ENCODE measurements around the gene OR9A4.
A peak's percentile ranks its signal among the peaks of the same experiment; 100 is the strongest.
"Not testable (repeated sequence)": the region's sequence is repeated elsewhere in the genome, so short reads cannot be mapped to it uniquely, and the experiment has no call there.

OR9A4 gene, protein sequence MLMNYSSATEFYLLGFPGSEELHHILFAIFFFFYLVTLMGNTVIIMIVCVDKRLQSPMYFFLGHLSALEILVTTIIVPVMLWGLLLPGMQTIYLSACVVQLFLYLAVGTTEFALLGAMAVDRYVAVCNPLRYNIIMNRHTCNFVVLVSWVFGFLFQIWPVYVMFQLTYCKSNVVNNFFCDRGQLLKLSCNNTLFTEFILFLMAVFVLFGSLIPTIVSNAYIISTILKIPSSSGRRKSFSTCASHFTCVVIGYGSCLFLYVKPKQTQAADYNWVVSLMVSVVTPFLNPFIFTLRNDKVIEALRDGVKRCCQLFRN

DNA sequence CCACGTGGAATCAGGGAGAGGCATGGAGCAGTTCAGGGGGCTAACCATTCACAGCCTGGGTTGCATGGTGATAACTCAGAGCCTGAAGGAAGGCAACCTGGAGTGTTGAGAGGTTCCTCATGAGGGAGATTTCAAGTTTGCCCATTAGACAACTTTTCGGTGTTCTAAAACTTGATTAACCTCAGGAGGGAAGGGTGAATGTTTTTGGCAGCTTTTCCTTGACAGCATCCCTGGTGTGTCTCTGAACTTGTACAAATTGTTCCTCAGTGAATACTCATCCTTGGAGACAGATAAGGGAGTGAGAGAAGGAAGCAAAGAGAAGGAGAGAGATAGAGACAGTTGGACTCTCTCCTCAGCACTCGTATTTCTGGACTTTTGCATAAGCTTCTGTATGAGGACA, at the start of gene OR9A4:
OR9A4 (plus strand) TSS at position 301 of the 400 bp plus-strand sequence. CDS start 2,477 bp downstream, outside the sequence.
- no peak for DNase-seq (ENCODE audit: low spot score)

DNA sequence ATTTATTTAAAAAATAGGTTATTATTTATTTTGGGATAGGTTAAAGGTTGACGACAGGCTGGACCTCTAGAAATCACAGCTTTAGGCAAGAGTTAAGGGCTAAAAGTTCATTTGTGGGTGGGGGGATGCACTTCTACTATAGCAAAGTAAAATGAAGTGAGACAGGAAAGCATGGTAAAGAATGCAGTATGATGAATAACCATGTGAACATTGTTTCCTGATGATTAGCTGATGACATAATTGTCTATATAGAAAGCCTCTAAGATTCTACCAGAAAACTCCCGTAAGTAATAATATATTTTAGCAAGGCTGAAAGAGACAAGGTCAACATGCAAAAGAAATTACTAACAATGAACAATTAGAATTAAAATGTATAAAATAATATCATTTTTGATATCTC, 49.2 kb upstream of the OR9A4 start:
- DNase-seq (ENCODE audit: low spot score) = no peak

DNA sequence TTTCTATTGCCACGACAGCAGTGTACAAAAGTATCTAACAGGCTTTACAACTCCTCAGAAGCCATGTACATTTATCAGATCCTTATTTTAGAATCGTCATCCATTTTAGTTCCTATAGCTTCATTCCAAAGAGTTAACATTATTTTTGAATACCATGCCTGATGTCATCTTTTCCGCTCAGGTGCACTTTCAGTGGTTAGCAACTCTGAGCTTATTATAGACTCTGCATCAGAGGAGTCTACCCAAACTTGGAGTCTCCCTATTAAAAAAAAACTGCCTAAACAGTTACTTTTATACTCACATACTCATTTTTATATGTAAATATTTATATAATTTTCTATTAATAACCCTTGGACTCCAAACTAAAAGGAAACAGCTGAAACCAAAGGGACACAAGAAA, 43.3 kb upstream of the OR9A4 start:
- no peak for DNase-seq (ENCODE audit: low spot score)

DNA sequence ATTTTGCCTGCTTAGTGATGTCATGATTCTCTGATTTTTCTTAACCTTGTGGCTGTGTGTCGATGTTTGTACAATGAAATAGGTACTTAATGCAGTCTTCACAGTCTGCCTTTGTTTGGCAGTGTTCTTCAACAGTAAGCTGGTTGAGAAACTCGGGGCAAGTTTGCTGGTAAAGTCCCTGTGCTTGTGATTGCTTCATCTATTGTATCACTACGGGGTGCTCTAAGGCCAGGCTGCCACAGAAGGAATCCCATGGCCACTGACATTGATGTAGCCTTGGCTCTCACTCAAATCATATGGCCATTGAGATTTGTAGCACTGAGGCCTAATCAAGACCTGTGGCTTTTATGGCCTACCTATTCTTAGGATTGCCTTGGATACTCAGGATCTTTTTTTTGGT, 41.4 kb upstream of the OR9A4 start:
- no peak for DNase-seq (ENCODE audit: low spot score)

DNA sequence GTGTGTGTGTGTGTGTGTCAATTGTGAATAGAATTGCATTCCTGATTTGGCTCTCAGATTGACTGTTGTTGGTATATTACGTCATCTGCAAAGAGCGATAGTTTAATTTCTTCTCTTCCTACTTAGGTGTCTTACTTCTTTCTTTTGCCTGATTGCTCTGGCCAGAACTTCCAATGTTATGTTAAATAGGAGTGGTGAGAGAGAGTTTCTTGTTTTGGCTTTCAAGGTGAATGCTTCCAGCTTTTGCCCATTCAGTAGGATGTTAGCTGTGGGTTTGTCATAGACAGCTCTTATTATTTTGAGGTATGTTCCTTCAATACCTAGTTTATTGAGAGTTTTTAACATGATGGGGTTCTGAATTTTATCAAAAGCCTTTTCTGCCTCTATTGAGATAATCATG, 40.7 kb upstream of the OR9A4 start:
- no peak for DNase-seq (ENCODE audit: low spot score)

DNA sequence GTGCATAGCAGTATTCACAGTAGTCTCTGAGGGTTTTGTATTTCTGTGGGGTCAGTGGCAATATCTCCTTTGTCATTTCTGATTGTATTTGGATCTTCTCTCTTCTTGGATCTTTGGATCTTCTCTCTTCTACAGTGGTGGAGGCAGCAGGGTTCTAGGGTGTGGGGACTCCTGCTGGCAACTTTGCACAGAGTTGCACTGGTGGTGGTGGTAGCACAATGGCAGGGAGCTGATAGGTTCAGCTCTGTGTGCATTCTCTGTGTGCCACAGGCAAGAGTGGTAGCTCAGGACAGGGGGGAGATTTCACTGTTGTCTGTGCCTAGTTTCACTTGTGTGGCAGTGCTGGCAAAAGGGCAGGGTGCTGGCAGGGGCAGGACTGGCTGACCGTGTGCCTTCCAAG, 39.8 kb upstream of the OR9A4 start:
- DNase-seq (ENCODE audit: low spot score) = no peak

DNA sequence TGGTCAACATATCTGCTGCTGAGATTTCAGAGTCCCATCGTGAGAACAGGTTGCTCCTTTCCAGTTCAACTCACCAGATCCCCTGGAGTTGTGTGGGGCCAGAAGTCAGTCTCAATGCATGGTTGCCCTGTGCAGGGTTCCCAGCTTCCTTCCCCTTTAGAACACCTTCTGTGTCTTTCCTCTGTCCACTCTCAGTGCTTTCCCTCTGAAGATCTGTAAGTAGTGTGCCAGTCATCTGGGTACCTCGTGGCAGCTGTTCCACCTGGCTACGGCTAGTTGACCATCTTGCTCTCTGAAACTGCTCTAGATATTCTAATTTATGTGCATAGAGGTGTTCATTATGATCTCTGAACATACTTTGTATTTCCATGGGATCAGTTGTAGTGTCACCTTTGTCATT, 38.8 kb upstream of the OR9A4 start:
- DNase-seq (ENCODE audit: low spot score) = no peak

DNA sequence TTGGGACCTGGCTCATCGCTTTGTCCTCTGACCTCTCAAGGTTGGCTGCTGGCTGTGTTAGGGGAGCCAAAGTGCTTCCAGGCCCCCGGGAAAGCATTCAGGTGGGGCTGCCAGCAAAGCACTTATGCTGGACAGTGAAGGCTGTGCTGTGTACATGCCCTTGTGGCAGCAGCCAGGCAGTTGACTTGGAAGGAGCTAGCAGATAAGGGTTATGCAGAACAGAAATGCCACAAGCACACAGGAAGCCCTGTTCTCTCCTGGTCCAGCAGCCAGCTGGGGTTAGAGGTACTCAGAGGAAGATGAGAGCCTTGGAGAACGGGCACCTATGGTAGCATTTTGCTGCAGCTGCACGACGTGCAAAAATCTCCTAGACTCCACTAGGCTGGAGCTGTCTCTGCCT, 35.2 kb upstream of the OR9A4 start:
- no peak for DNase-seq (ENCODE audit: low spot score)

DNA sequence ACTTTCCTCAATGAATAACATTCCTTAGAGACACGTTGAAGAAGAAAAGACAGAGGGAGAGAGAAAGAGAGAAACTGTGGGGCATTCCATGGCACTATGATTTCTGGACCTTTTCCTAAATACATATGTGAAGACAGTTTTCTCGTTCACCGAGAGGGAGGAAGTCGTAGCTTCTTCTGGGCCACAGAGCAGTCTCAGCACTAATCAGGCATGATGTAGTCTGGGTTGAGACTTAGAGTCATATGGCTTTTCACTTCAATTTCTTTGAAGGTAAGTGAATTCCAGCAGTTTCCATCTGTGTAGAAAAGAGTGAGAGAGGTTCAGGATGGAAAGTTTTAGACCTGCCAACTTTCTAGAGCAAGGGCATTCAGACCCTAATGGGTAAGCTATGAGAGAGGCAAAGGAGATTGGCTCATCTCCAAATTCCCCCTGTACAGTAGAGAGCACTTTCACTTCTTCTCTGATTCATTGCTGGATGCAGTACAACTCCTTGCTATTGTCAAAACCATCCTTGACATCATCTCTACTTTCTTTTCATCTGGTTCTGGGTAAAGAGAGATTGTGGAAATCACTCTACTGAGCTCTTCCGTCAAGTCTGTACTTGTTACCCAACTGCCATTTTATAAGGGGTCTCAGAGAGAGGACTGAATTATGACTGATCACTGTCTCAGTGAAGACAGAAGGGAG, 31.5 kb upstream of the OR9A4 start:
- no peak for DNase-seq (ENCODE audit: low spot score)

DNA sequence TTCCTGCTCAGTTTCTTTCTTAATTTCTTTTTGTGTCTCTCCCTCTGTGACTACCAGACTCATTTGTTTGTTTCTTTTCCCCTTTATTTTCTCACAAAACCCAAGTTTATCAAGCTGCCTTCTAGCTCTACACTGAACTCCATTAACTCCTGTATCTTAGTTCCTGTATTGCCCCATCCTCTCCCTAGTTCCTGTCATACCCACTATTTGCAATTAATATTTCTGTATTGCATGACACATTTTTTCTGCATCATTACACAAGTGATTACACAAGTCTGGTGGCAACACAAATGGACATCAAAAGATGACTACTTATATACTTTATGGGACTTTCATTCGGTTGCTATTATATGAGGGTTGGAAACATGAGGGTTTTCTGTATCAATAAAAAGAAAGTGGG, 26.9 kb upstream of the OR9A4 start:
- DNase-seq (ENCODE audit: low spot score) = no peak

DNA sequence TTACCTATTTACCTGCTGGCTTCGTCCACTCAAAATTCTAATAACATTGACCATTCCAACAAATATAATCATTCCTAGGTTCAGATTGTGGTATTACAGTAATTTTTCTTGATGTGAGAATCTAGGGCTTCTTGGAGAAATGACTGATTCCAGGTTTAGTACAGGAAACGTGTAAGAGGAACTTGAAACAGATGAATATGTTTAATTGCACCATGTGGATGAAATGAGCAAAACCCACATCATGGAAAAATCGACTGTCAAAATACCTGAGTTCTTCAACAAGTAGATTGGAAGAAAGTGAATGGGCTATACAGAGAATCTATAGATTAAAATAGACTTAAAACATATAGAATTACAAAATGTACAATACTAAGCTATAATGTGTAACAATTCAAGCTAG, 24.9 kb upstream of the OR9A4 start:
- DNase-seq (ENCODE audit: low spot score) = no peak

DNA sequence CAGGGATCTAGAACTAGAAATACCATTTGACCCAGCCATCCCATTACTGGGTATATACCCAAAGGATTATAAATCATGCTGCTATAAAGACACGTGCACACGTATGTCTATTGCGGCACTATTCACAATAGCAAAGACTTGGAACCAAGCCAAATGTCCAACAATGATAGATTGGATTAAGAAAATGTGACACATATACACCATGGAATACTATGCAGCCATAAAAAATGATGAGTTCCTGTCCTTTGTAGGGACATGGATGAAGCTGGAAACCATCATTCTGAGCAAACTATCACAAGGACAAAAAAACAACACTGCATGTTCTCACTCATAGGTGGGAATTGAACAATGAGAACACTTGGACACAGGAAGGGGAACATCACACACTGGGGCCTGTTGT, 16.8 kb upstream of the OR9A4 start:
- not testable (repeated sequence) for DNase-seq (ENCODE audit: low spot score)

DNA sequence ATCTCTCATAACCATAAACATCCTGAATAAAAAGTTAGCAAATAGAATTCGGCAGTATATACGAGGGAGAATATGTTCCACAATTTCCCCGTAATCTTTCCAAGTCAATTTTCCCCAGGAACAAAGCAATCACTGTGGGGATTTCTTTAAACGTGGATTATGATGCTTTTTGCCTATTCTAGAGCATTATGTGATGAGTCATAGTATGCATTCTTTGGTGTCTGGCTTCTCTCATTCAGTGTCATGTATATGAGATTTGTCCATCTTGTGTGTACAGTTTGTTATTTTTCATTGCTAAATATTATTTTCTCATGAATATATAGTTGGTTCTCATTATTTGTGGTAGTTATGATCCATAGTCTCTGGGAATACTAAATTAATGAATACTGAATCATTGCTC, 9.9 kb upstream of the OR9A4 start:
- DNase-seq (ENCODE audit: low spot score) = no peak

DNA sequence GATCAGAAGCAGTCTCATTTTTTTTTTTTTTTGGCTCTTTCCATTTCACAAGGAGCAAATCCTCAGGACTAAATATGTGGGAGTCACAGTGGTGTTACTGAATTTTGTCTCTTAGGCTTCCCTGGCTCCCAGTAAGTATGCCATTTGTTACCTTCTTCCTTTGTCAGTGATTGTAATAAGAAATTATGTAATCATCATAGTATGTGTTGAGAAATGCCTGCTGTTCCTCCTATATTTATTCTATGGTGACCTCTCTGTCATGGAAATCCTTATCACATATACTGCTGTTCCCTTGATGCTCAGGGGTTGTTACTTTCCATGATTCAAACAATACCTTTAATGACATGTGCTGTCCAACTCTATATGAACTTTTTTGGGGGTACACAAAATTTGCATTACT, 4.8 kb upstream of the OR9A4 start:
- no peak for DNase-seq (ENCODE audit: low spot score)

DNA sequence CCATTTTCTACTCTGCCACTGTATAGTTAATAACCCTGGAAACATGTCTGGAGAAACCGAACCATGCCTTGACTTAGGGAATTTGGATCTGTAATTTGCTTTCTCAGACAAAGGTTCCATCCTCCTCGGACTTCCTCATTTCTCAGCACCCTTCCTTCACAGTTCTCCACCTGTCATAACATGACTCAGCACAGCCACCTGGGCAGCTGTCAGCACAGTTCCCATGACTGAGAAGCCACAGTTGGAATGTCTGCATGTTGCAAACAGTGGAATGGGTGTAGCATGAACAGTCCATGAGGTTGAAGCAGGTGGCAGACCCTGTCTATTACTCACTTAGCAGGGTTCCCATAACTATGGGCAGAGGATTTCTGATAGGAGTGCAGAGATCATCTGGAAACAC, 634 bp upstream of the OR9A4 start:
- peak; percentile 53 for DNase-seq (ENCODE audit: low spot score)

DNA sequence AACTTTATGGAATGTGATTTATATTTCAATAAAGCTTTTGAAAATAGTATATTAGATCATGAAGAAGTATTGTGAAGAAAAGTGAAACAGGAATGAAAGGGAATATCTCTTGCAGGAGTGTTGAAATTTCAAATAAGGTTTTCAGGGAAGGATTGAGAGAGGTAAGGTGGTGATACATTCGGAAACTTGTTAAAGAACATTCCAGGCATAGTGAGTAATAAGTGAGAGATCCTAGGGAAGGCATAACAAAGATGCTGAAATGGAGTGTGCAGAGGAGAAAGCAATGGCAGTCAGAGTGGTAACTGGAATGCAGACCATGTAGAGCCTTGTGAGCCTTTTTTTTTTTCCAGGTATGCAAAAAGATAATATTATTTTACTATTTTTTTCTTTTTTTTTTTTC, 4.1 kb downstream of the OR9A4 start:
- no peak for DNase-seq (ENCODE audit: low spot score)

DNA sequence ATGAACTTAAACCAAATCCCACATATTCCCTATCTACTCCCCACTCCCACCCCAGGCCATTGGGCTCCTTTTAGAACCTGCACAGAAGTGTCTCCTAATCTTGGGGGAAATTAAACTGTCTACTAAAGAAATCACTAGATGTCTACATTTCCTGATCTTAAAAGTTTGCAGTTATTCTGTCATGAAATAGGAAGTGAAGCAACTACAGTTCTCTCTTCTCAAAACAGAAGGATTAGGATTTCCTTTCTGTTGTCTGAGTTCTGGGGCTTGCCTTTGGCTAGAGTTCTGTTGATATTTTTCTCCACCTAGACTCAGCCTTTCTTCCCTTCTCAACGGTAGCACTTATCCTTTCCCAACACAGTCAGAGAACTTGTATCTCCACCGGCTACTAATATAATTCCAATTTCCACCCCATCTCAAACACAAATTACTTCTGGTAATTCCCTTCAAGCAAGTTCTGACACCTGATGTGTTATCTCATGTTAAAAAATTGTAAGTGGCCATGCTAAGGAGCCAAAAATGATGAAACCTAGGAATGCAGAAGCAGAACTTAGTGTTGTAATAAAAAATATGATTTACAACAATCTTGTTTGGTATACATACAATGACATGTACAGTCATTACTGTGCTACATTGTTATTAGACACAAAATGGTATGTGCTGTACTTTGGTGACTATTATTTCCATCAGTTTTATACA, 12.1 kb downstream of the OR9A4 start:
- no peak for DNase-seq (ENCODE audit: low spot score)

DNA sequence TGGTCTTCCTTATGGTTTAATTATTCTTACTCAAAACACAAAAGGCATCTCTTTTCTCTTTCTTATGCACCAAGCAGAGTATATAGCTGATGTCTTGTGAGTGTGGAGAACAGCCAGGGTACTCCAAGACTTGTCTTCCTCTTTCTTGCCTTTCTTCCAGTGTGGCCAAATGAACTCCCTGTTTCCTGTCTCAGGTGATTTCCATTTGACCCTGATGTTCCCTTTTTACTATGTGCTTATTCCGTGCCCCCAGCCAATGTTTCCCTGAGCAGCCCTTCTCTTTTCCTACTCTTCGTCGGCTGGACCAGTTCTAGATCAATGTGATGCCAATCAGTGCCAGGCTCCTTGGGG, 12.6 kb downstream of the OR9A4 start:
- DNase-seq (ENCODE audit: low spot score) = no peak

DNA sequence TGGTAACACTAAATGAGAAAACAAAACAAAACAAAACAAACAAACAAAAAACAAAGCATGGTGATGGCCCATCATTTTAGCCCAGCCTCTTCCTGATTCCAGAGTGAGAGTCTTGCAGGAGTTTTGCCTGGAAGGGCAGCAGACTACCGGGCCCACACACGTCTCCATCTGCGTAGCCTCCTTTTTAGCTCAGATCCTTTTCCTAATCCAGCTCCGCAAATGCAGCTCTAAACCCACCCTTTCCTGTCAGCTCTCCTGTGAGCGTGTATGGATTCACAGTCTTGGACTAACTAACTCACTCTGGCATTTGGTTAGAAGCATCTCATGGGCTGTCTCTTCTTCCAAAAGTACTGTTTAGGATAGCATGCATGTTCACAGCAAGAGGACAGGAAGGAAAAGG, 14.0 kb downstream of the OR9A4 start:
- DNase-seq (ENCODE audit: low spot score) = no peak

DNA sequence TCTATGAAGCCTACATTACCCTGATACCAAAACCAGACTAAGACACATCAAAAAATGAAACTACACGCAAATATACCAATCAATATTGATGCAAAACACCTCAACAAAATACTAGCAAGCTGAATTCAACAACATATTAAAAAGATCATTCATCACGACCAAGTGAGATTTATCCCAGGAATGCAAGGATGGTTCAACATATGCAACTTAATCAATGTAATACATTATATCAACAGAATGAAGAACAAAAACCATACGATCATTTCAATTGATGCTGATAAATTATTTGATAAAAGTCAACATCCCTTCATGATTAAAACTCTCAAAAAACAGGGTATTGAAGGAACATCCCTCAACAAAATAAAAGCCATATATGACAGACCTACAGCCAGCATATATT, 24.9 kb downstream of the OR9A4 start:
- DNase-seq (ENCODE audit: low spot score) = no peak

DNA sequence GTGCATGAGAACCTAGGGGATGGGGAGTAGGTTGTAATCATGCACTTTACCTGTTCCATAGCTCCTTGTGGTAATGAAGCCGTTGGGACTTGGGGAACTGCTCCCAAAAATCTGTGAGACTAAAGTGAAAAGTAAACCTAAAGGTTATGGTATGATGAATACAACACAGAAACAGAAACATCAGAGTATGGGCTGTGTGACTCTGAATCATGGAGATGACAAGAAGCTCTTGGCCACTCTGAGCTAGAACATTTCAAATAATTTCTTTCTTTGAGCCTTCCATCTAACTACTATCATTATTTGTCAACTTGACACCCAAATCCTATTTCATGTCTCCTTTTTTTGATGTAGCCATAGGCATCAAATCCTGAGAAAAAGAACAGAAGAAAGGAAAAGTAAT, 27.6 kb downstream of the OR9A4 start:
- DNase-seq (ENCODE audit: low spot score) = no peak

DNA sequence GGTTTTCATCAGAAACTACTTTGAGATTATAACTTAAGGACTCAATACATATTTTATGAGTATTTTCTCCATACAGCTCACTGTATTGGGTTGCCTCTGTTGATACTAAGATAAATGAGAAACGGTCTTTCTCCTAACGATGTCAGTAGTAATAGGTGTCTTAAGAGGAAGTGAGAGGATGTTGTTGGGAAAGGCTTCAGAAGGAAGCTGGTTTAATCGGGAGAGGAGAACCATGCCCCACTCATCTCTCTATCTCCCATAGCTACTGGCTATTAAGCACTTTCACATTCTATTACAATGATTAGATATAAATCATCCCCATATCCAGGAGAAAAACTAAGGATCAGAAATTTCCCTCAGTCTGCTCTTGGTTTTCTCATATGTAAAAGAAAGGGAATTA, 28.6 kb downstream of the OR9A4 start:
- DNase-seq (ENCODE audit: low spot score) = no peak

DNA sequence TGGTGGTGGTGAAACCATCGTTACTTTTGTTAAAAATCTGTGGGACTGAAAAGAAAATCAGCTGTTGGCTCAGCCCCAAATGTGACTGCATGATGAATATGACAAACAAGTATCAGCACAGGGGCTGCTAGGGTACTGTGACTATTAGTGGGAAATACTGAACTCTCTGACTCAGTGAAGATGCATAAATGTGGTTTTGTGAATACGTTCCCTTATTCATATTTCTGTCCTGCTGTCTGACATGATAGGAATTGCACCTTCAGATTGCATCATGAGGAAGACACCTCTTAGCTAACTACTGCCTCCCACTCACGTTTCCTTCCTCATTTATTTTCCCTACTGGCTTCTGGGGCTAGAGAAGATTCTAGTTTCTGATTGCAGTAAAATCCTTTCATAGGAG, 29.2 kb downstream of the OR9A4 start:
- DNase-seq (ENCODE audit: low spot score) = no peak

DNA sequence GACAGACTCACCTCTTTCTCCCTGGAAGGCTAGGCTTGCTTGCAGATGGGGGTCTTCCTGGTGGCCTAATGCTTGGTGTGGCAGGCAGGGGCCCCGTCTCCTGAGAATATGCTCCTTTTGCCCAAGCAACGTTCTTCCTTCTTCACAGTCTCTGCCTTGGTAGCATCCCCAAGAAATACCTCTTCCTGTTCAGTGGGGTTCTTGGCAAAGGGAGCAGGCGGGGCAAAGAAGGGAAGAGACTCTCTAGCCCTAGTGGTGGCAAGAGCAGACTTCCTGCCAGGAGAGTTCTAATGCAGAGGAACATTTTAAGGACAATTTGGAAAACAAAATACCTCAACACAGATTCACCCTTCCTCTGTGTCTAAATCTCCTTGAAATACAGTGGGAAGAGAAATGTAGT, 30.6 kb downstream of the OR9A4 start, which contains the start of gene CLEC5A:
CLEC5A (minus strand) TSS at position 179 of the 400 bp plus-strand sequence. CDS start 682 bp downstream, outside the sequence.
- DNase-seq (ENCODE audit: low spot score) = no peak

Data from LoVo (cell line).